ENCODE results near the gene GPR137B.

Gene GPR137B

DNA sequence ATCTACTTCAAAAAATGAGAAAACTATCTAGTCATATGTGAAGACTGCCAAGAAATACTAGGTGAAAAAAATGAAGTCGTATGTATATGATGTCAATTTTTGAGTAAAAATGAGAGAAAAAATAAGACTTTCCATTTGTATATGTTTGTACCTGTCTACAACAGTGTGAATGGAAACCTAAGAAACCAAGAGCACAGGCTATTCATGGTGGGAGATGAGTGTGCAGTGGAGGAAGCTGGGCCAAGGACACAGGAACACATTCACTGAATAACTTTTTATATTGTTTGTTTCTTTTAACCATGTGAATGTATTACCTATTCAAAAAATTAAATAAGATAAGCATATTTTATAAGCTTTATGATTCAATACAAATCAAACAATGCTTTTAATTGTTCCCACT is 72.4 kb downstream of the GPR137B start:
- H3K4me3 ChIP-seq (replicated peaks; ENCODE audit: low read depth, low read length) = no peak overlapping the region
- TF ChIP-seq CTCF (IDR thresholded peaks at IDR 0.05; ENCODE audit: insufficient read depth, low read length, poor library complexity, severe bottlenecking) = no peak
- no peak for DNase-seq (ENCODE audit: extremely low read depth, insufficient read length)
- peaks cover 3% of the 10 kb centered on the region for H3K36me3 ChIP-seq (ENCODE audit: control insufficient read depth, insufficient read depth, low read length)
- no peaks in the 10 kb centered on the region for H3K27me3 ChIP-seq (replicated peaks; ENCODE audit: control insufficient read depth, insufficient read depth, low read length)

DNA sequence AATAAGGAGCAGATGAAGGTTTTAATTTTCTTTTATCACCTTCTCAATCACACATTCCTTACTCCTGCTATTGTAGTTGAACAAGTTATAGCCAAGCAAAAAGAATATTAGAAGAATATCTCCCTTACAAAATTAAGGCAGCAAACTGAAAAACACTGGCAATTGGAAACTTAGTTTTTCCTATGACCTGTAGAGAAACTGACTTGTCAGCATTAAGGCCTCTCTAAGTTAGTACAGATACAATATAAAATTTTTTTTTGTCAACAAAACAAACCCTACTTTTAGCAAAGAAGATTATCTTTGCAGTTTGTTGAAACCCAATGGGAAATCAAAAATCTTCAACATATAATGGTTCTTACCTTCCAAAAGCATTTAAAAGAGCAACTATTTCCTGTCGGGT is 78.1 kb downstream of the GPR137B start:
- Histone ChIP-seq H3K36me3 (ENCODE audit: control insufficient read depth, insufficient read depth, low read length) (peaks cover 4% of the 10 kb centered on the region), H3K27me3 (replicated peaks; ENCODE audit: control insufficient read depth, insufficient read depth, low read length) (no peaks in the 10 kb centered on the region), H3K4me3 (replicated peaks; ENCODE audit: low read depth, low read length) (no peak overlapping the region)
- TF ChIP-seq CTCF (IDR thresholded peaks at IDR 0.05; ENCODE audit: insufficient read depth, low read length, poor library complexity, severe bottlenecking) = no peak
- no peak for DNase-seq (ENCODE audit: extremely low read depth, insufficient read length)

DNA sequence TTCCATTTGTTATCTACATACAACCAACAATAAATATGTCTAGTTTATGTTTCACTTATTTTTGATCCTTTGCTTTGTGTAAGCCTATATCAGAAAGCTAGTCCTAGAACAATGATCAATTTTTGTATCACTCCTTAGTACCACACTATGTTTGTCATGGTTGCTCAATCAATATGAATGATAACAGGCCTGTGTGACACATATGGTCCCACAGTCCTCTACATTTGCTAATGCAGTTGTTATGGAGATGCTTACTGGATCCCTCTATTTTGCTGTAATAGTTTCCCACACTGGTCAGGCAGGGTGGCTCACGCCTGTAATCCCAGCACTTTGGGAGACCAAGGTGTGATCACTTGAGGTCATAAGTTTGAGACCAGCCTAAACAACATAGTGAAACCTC is 80.3 kb downstream of the GPR137B start:
- no peaks in the 10 kb centered on the region for H3K27me3 ChIP-seq (replicated peaks; ENCODE audit: control insufficient read depth, insufficient read depth, low read length)
- H3K36me3 ChIP-seq (ENCODE audit: control insufficient read depth, insufficient read depth, low read length) = peaks cover 4% of the 10 kb centered on the region
- no peak for TF ChIP-seq CTCF (IDR thresholded peaks at IDR 0.05; ENCODE audit: insufficient read depth, low read length, poor library complexity, severe bottlenecking)
- no peak overlapping the region for H3K4me3 ChIP-seq (replicated peaks; ENCODE audit: low read depth, low read length)
- DNase-seq (ENCODE audit: extremely low read depth, insufficient read length) = no peak

GRCh38 chr1:236228411-236228810 is 86.1 kb downstream of the GPR137B start:
- H3K36me3 ChIP-seq (ENCODE audit: control insufficient read depth, insufficient read depth, low read length) = peaks cover 6% of the 10 kb centered on the region
- H3K4me3 ChIP-seq (replicated peaks; ENCODE audit: low read depth, low read length) = no peak overlapping the region
- no peaks in the 10 kb centered on the region for H3K27me3 ChIP-seq (replicated peaks; ENCODE audit: control insufficient read depth, insufficient read depth, low read length)
- DNase-seq (ENCODE audit: extremely low read depth, insufficient read length) = no peak
- TF ChIP-seq CTCF (IDR thresholded peaks at IDR 0.05; ENCODE audit: insufficient read depth, low read length, poor library complexity, severe bottlenecking) = no peak

DNA sequence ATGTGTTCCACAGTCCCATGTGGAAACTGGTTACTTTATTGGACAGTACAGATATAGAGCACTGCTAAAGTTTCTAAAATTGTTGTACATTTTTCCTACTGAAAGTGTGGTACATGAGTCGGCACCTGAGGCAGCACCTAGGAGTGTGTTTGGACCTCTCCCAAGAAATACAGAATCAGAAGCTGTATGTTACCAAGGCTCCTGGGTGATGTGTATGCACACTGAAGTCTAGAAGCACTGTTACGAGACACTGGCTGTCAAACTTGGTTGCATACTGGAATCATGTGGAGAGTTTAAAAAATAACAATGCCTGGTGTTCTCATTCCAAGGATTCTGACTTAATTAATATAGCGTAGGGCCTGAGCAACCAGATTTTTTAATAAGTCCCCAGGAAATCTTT is 92.8 kb downstream of the GPR137B start:
- H3K4me3 ChIP-seq (replicated peaks; ENCODE audit: low read depth, low read length) = no peak overlapping the region
- no peak for TF ChIP-seq CTCF (IDR thresholded peaks at IDR 0.05; ENCODE audit: insufficient read depth, low read length, poor library complexity, severe bottlenecking)
- DNase-seq (ENCODE audit: extremely low read depth, insufficient read length) = no peak
- no peaks in the 10 kb centered on the region for H3K27me3 ChIP-seq (replicated peaks; ENCODE audit: control insufficient read depth, insufficient read depth, low read length)
- no peaks in the 10 kb centered on the region; the same call in none of the 2 replicates for H3K36me3 ChIP-seq (ENCODE audit: control insufficient read depth, insufficient read depth, low read length)

- Histone ChIP-seq H3K36me3 (ENCODE audit: control insufficient read depth, insufficient read depth, low read length) (no peaks in the 10 kb centered on the region; the same call in none of the 2 replicates), H3K4me3 (replicated peaks; ENCODE audit: low read depth, low read length) (no peak overlapping the region), H3K27me3 (replicated peaks; ENCODE audit: control insufficient read depth, insufficient read depth, low read length) (no peaks in the 10 kb centered on the region)
- TF ChIP-seq CTCF (IDR thresholded peaks at IDR 0.05; ENCODE audit: insufficient read depth, low read length, poor library complexity, severe bottlenecking) = no peak
- no peak for DNase-seq (ENCODE audit: extremely low read depth, insufficient read length)
Measured at GRCh38 chr1:236239092-236239585, 96.8 kb downstream of the GPR137B start.
